NCI-H2227 (cell line): ENCODE measurements around the gene SPTB.

ENCODE experiments used
- DNase-seq: peaks from one replicate; lab custom pipeline; 2025; ENCODE audit not compliant: unreplicated experiment; lab: John Stamatoyannopoulos, UW

The SPTB gene

DNA sequence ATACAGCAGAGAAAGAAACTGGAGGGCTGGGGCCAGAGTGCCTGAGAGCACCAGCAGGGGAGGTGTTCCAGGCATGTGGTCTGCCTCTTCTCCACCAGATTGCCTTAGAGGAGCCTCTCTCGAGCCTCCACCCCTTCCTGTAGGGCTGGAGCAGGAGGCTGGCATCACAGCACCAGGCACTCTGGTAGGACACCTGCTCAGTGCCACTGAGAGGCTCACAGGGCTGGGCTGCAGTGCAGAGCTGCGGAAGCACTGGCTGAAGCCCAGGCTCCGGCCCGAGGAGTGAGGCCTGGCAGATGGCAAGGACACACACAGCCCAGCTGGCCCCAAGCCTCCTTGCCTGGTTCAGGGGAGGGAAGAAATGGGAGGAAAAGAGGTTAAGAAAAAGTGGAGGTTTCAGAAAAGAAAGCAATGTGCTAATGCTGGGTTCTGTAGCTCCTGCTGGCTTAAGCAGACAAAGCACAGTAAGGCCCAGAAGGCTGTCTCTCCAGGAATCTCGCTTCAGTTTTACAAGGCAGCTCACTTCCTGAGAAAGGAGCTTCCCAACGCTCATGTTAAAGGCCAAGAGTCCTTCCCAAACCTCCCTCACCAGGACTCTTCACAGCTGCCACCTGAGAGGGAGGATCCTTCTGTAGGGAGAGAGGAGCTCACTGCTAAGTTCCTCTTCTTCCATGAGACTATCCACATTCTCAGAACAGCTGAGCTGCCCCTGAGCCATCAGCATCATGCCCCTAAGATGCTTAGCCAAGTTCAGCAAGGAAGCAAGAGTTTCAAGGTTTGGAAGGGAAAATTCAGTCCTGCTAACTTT, 23.8 kb downstream of the SPTB start:
- no peak for DNase-seq

DNA sequence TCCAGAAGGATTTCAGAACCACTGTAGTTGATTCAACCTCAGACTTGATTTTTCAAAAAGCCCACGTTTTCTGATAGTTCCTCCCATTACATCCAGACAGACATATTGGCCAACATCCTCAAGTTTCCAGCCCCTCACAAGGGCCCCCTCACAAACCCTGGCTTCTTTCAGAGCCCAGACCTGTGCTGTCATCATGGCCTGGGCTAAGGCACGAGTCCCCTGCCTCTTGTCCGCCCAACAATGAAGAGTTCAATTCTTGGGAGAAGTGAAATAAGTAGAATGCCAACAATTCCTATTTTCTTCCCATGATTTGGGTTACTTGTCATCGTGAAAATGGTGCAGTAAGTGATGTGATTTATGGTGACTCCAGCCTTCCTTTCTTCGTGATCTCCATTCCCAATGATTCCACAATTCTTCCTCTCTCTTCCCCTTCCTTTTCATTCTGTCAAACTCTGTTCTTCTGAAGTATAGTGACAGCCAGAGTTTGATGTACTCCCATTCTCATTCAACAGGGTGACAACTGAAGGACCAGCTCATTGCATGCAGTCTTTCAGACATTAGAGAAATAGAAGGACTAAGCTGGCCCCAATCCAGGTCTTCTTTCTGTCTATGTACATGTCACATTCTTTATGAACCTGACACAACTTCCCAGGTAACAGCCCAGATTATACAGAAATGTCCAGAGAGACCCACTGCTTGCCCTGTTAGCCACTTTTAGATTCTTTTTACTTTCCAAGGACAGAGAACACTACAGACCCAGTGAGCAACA, 29.2 kb downstream of the SPTB start:
- no peak for DNase-seq

DNA sequence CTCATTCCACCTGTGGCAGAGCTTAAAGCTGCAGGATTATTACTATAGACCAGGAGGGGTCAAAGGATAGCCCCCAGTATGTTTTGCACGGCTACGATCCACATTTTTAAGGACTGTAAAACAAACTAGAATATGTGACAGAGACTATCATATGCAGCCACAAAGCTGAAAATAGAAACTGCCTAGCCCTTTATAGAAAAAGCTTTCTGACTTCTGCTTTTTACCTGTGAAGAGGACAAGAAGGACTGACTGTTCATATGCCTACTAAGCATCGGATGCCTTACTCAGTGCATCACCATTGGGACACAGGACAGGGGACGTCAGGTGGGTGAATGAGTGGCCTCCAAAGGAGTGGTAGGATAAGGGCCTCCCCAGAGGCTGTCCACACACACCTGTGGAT, 29.8 kb downstream of the SPTB start:
- no peak for DNase-seq

DNA sequence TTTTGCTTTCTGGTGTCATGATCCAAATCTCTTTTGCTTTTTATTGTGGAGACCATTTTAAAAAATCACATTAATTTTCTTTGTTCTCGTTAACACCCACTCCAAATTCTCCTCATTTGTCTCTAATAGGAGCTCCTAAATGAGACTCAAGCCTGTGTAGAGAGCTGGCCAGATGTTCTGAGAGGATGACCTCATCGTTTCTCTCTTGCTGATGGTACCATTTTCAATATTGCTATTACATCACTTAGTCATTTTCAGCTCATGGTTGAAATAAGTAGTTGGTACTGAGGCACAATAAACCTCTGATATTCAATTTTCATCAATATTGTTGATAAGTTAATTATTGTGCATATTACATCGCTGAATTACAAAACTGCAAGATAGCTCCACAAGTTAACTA, 31.5 kb downstream of the SPTB start:
- DNase-seq: no peak

DNA sequence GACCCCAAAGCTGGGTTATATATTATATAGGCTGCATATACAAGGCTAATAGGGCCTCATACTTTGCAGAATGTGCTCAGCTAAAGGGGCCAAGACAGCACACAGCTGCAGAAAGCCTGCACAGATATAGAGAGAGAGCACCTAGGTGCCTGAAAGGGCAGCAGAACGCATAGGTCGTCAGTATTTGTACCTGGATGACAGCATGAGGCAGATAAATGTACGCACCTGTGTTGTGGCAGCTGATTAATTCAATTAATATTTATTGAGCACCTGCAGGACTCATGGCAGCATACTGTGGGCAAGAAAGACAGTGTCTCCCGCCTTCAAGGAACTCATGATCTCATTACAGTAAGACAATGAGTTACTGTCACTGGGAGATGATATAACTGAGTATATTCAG, 33.4 kb downstream of the SPTB start:
- no peak for DNase-seq

DNA sequence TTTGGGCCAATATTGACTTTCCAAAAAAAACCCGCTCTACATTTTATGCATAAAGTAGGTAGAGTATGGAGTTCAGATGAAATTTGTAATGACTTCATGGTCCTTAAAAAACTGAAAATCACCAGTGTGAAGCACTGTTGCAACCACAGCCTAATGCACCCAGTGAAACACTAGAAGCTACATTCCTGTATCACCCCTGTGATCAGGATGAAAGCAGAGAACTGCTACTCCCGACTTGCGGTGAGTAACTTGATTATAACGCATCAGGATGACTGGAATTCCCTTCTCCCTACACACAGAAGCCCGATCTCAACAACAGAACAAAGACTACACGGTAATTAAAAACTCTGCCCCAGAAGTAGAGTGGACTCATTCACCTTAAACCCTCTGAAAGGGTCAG, 33.8 kb downstream of the SPTB start:
- no peak for DNase-seq

DNA sequence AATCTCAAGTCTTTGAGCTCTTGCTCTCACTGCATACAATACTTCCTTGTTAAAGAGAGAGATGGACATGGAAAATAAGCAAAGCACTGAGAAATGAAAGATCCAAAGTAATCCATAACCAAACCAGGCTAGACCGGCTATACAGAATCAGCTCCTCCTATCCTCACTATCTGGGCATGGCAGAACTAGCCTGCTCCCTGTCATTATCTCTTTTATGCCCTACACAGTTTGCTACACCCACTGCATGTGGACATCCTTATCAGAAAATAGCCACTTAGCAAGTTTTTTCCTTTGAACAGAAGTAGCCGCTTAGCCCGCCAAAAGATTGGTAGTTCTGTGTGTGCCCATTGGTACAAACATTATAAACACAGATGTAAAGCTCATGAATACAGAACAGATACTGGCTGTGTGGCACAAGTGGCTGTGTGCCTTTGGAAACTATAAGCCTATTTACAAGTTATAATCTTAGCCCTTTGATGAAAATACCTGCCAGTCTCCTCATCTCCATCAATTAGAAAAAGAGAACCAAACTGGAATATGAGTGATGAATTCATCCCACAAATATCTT, 34.7 kb downstream of the SPTB start:
- DNase-seq: no peak

DNA sequence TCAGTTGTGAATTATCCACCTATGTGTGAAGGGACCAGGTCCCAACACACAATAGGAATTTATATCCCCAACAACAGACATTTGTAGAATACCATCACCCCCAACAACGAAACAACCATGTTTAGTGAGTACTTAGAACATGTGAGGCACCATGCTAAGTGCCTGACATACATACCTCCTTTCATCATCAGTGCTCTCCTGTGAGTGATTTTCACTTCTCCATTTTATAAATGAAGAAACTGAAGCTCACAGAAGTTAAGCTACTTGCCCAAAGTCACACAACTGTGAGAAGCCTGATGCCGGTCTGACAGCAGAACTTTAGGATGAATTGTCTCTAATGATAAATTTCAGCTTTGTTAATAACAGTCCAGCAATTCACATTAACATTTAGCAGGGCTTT, 35.4 kb downstream of the SPTB start:
- no peak for DNase-seq

DNA sequence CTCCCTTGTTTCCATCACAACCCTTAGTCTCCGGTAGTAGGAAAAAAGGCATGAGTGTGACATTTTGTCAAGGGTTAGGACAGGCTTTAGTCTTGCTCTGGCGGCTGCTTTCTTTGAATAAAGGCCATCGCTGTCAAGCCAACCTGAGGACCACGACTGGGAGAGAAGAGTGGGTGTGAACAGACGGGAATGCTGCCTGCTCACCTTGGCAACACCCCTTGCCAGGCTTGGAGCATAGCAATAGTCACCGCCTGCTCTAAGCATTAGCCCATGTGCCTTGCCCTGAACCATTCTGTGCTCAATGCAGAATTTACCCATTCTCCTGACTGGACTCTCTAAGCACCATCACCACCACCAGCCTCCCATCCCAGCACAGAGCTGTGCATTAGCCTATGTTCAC, 36.2 kb downstream of the SPTB start:
- DNase-seq: no peak

DNA sequence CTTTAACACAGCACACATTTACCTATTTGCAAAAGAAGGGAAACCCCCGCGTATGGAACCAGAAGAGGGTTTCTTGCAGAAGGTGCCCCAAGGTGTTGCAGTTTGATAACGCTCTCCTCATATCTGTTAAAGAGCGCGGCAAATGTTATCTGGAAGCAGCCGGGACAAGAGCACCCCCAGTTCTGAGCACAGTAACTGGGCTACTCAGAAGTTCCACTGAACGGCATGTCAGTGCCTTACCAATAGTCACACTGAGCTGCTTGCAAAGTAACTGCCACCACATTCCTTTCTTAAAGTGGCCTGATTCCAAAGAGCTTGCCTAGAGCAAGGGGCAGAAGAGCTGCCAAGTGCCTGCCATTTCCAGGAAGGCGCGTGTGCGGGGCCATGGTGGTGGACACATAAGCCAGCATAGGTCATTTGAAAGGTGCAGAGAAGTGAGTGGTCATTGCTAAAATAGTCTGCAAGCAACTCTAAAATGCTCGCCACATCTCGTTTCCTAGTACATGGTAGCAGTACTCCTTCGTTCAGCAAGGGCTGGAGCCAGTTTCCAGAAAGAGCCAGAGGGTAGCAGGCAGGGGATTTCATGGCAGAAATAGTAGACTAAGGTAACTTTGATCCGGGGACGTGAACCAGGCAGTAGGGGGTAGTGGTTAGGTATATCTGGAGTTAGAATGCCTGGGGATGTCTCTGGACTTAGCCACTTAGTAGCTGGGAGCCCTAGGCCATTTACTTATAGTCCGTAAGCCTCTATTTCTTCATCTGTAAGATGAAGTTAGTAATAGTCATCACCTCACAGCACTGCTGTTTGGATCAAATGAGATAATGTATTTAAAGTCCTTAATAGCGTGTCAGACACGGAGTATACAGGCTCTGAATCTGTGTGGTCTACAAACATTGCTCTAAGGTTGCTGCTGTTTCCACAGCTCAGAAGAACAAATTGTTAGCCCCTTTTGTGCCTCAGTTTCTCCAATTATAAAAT, 37.6 kb downstream of the SPTB start:
- DNase-seq: no peak

DNA sequence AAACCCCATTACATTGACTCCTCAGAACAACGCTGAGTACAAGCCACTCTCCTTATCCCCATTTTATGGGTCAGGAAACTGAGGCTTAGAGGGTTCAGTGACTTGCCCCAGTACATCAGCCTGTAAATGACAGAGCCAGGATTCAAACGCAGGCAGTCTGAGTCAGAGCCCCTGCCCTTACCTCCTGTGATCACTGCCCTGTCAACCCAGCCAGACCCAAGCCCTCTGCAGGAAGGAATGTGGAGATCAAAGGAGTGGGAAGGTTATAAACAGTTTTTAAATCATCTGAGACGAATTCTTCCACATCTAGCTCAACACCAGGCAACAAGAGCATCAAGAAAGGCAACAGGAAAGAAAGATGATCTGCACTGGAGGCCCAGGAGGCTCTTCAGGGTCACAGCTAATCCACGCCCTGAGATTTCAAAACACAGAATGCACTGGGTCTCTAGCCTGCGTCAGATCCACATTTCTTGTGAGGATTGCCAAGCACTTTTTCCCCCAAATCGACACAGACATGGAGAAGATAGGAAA, 38.5 kb downstream of the SPTB start:
- DNase-seq: no peak

DNA sequence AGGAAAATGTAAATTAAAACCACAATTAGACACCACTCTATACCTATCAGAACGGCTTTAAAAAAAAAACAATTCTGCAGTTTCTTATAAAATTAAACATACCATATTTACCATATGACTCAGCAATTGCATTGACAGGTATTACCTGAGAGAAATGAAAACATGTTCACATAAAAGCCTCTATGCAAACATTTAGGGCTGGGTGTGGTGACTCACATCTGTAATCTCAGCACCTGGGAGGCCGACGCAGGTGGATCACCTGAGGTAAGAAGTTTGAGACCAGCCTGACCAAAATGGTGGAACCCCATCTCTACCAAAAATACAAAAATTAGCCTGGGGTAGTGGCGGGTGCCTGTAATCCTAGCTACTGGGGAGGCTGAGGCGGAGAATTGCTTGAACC, 41.1 kb downstream of the SPTB start:
- DNase-seq: no peak

DNA sequence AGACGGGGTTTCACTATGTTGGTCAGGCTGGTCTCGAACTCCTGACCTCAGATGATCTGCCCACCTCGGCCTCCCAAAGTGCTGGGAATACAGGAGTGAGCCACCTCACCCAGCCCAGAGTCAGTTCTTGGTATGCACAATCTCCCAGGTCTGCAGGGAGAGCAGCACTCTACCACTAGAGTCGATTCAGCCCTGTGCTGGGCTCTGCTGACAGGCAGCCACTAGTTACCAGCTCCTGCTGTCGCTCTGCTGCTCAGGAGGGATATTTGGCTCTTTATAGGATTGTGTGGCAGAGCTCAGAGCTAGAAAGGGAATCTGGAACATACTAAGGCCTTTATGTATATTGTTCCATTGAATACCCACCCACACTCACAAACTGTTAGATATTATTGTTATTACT, 44.3 kb downstream of the SPTB start:
- DNase-seq: no peak

DNA sequence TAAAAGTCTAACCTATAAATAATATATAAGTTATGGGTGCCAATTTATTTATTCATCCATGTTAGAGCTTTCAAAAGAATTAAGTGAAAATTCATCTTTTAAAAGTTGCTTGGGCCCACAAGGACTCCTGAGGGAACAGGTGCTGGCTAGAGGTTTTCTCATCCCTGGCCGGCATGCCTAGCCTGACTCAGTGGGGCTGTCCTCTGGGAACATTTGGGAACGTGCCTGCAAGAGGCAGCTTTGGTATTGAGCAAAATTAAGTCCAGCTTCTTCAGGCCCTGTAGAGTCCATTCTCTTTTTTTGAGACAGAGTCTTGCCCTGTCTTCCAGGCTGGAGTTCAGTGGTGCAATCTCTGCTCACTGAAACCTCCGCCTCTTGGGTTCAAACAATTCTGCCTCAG, 44.7 kb downstream of the SPTB start:
- no peak for DNase-seq

DNA sequence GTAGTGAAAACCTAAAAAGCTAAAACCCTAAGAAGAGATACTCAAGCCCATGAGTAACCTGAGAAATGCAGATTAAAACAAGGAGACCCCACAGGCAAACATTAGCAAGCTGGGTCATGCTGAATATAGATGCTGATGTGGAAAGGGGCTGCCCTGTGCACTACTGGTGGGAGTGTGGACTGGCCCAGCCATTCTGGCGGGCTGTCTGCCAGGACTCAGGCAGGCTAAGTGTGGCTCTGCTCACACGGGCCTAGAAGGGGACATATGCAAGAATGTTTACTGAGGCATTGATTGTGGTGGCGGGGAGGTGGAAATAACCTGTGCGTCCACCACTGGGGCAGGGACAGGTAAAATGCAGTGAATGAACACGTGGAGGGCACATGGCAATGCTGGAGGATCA, 48.3 kb downstream of the SPTB start:
- no peak for DNase-seq

DNA sequence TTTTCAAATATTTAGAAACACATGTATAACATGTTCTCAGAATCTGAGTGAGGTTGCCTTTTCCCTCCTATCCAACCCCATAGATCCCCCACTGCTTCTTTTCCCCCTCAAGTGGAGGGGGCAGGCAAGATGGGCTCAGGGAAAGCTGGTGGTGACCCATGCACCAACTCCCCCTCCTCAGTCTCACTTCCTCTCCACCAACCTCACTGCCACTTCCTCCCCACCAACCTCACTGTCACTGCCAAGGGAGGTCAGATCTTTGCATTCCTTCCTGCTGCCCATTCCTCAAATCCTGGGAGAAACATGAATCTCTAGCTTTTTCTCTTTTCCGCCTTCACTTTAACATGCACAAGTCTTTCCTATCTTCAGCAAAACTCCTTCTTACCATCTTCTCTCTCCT, 48.7 kb downstream of the SPTB start:
- DNase-seq: no peak

DNA sequence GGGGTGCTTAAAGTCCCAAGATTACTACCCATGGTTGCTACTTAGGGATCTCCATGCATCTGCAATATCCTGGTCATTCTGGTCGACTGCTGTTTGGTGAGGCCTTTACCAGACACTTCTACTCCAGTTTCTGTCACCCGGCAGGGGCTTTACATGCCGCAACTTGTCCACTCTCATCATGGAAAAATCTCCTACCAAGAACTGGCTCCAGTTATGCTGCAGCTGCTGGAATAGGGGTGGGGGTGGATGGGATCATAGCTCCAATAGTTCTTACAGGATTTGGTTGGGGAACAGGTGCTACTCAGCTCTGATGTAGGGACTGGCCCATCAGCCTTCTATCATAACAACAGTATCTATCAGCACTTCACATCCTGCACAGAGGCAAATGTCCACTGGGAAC, 51.6 kb downstream of the SPTB start:
- DNase-seq: no peak

DNA sequence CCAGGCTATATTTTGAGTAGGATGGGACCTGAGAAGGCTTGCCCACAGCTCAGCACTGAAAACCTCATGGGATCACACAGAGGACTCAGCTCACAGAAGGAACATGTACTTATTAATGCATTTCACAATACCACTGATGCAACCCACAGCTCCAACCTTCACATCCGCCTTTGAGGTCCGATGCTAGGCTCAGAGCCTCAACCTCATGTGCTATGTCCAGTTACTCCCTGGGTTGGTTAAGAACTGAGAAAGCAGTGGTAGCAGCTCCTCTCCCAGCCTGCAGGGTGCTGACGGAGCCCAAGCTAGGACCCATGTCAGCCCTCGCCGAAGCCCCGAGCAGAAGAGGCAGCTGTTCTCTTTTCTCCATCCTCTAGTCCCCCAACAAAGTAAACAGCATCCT, 52.9 kb downstream of the SPTB start:
- no peak for DNase-seq

DNA sequence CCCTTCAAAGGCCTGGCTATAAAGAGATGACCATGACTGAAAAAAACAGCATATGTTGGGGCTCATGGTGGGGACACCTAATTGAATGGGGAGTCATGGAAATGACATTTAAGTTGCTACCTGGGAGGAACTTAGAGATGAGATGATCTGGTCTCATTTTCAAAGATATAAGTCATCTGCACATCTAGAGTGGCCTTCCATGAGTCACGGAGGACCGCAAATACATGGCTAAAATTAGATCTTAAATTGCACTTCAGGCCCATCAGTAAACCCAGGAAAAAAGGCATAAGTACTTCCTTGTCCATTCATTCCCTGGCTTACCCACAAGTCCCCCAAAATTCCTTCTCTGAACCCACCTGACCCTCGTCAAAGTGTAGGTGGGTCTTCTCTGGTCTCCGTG, 53.4 kb downstream of the SPTB start:
- DNase-seq: no peak

DNA sequence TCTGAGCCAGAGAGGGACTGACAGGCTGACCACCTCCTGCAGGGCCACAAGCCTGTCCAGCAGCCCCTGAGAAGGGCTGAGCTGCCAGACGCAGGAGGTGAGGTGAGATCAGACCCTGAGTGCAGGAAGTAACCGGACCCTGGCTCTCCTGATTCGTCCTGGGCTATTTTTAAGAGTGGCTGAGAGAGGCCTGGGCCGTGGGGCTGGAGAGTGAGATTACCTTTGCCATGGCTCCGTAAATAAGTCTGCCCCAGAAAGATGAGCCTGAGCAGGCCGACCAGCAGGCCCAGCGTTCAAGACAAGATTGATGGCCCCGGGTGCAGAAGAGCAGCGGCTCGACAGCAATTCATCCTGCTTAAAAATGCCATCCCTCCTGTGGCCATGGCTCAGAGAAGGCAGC, 54.2 kb downstream of the SPTB start:
- no peak for DNase-seq

DNA sequence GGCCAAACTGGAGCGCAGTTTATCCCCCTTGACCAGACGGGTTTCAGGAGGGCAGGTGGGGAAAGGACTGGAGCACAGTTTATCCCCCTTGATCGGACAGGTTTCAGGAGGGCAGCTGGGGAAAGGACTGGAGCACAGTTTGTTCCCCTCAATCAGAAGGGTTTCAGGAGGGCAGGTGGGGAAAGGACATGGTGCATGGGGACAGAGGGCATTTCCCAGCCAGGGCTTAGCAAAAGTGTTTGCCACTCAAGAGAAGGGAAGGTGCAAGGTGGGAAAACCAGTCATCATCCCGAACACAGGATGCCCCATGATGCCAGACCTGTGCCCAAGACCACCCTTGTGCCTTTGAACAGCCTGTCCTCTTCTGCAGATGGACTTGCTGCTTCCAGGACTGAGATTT, 54.7 kb downstream of the SPTB start:
- DNase-seq: no peak
